H9 (cell line): ENCODE results near the gene MICAL3. TPM values are rescaled to one million over a fixed set of nuclear protein-coding genes. Genes with fewer than 3 reads are reported as not detected.

Experiments
- DNase-seq: peaks from one replicate; pipeline ENCODE4 v3.0.0-alpha.2; 2017
- H2AFZ ChIP-seq: one replicate; pipeline ENCODE4 v1.6.1; 2013; ENCODE audit warnings: mild to moderate bottlenecking, low read length, control low read depth, moderate library complexity
- H2AK5ac ChIP-seq: 2 replicates; pipeline ENCODE4 v1.6.1; 2013; ENCODE audit warnings: low read length, control low read depth, mixed read lengths; ENCODE audit not compliant: insufficient read length
- H2BK120ac ChIP-seq: one replicate; pipeline ENCODE4 v1.6.1; 2013; ENCODE audit warnings: low read depth, mild to moderate bottlenecking, low read length, control low read depth, inconsistent platforms; ENCODE audit not compliant: poor library complexity, severe bottlenecking
- H2BK12ac ChIP-seq: 2 replicates; pipeline ENCODE4 v1.6.1; 2013; ENCODE audit warnings: low read length, control low read depth, mixed read lengths, low read depth; ENCODE audit not compliant: insufficient read length
- H2BK15ac ChIP-seq: 2 replicates; pipeline ENCODE4 v1.6.1; 2013; ENCODE audit warnings: low read depth, low read length, control low read depth
- H2BK20ac ChIP-seq: one replicate; pipeline ENCODE4 v1.6.1; 2013; ENCODE audit warnings: low read depth, mild to moderate bottlenecking, low read length, control low read depth, inconsistent platforms; ENCODE audit not compliant: poor library complexity, severe bottlenecking
- H2BK5ac ChIP-seq: 2 replicates; pipeline ENCODE4 v1.6.1; 2013; ENCODE audit warnings: low read length, control low read depth, mixed read lengths; ENCODE audit not compliant: insufficient read length
- H3K14ac ChIP-seq: 2 replicates; pipeline ENCODE4 v1.6.1; 2013; ENCODE audit warnings: low read length, control low read depth; ENCODE audit not compliant: insufficient read depth
- H3K18ac ChIP-seq: 2 replicates; pipeline ENCODE4 v1.6.1; 2013; ENCODE audit warnings: low read depth, mild to moderate bottlenecking, mixed read lengths, low read length, control low read depth; ENCODE audit not compliant: insufficient read length
- H3K23ac ChIP-seq: 2 replicates; pipeline ENCODE4 v1.6.1; 2013; ENCODE audit warnings: low read length, control low read depth, mixed read lengths, low read depth; ENCODE audit not compliant: insufficient read length
- H3K23me2 ChIP-seq: 2 replicates; pipeline ENCODE4 v1.6.1; 2013; ENCODE audit warnings: low read depth, mild to moderate bottlenecking, mixed read lengths, low read length, control low read depth; ENCODE audit not compliant: insufficient read length, poor library complexity, severe bottlenecking
- H3K27ac ChIP-seq: 2 replicates; pipeline ENCODE4 v1.5.1; 2013; ENCODE audit warnings: low read length, control low read depth, mixed read lengths, low read depth; ENCODE audit not compliant: insufficient read length
- H3K27me3 ChIP-seq: 2 replicates; pipeline ENCODE4 v1.6.1; 2013; ENCODE audit warnings: low read length, control low read depth, inconsistent platforms; ENCODE audit not compliant: insufficient read depth
- H3K4ac ChIP-seq: 2 replicates; pipeline ENCODE4 v1.6.1; 2013; ENCODE audit warnings: low read depth, mild to moderate bottlenecking, control low read depth, inconsistent platforms, low read length, moderate library complexity
- H3K4me1 ChIP-seq: 2 replicates; pipeline ENCODE4 v1.6.1; 2013; ENCODE audit warnings: low read length, control low read depth, inconsistent platforms; ENCODE audit not compliant: insufficient read depth
- H3K4me2 ChIP-seq: 2 replicates; pipeline ENCODE4 v1.6.1; 2013; ENCODE audit warnings: low read length, control low read depth, mixed read lengths; ENCODE audit not compliant: insufficient read length, insufficient read depth
- H3K56ac ChIP-seq: 2 replicates; pipeline ENCODE4 v1.6.1; 2013; ENCODE audit warnings: low read depth, mild to moderate bottlenecking, mixed read lengths, low read length, control low read depth; ENCODE audit not compliant: insufficient read length
- H3K79me1 ChIP-seq: 2 replicates; pipeline ENCODE4 v1.6.1; 2013; ENCODE audit warnings: low read depth, mild to moderate bottlenecking, moderate library complexity, low read length, control low read depth, inconsistent platforms; ENCODE audit not compliant: insufficient read depth, poor library complexity, severe bottlenecking
- H3K79me2 ChIP-seq: 2 replicates; pipeline ENCODE4 v1.6.1; 2013; ENCODE audit warnings: low read length, control low read depth, inconsistent platforms; ENCODE audit not compliant: insufficient read depth
- H3K9ac ChIP-seq: 2 replicates; pipeline ENCODE4 v1.6.1; 2013; ENCODE audit warnings: low read length, control low read depth, mixed read lengths; ENCODE audit not compliant: insufficient read length; ENCODE audit errors: extremely low read depth
- H3K9me3 ChIP-seq: one replicate; pipeline ENCODE4 v1.6.1; 2013; ENCODE audit warnings: low read depth, low read length, inconsistent platforms; ENCODE audit not compliant: control insufficient read depth
- H3T11ph ChIP-seq: one replicate; pipeline ENCODE4 v1.6.1; 2013; ENCODE audit warnings: mild to moderate bottlenecking, low read length, control low read depth, inconsistent platforms
- H4K20me1 ChIP-seq: one replicate; pipeline ENCODE4 v1.6.1; 2013; ENCODE audit not compliant: control insufficient read depth, insufficient read length, insufficient read depth
- H4K5ac ChIP-seq: 2 replicates; pipeline ENCODE4 v1.6.1; 2013; ENCODE audit warnings: low read depth, mild to moderate bottlenecking, mixed read lengths, low read length, control low read depth; ENCODE audit not compliant: insufficient read length
- H4K8ac ChIP-seq: replicated peaks from 2 replicates; pipeline ENCODE4 v1.6.1; 2013; ENCODE audit warnings: low read length, control low read depth, mixed read lengths, low read depth; ENCODE audit not compliant: insufficient read length
- H4K91ac ChIP-seq: 2 replicates; pipeline ENCODE4 v1.6.1; 2013; ENCODE audit warnings: low read depth, mild to moderate bottlenecking, moderate library complexity, mixed read lengths, low read length, control low read depth; ENCODE audit not compliant: insufficient read length
- H3K27ac Mint-ChIP-seq, 3 experiments: 2 replicates in 2 of 3; 3 replicates in 1 of 3; pipeline ENCODE4 v1.8.0; 2020 to 2021; ENCODE audit warnings: mixed read lengths in 3 of 3, mild to moderate bottlenecking in 1 of 3, moderate library complexity in 1 of 3
- H3K27me3 Mint-ChIP-seq: 2 replicates; pipeline ENCODE4 v1.8.0; 2021; ENCODE audit warnings: low read depth, mild to moderate bottlenecking, moderate library complexity, mixed read lengths
- H3K36me3 Mint-ChIP-seq, 3 experiments: 2 replicates in 2 of 3; 3 replicates in 1 of 3; pipeline ENCODE4 v1.8.0; 2020 to 2021; ENCODE audit warnings: low read depth in 3 of 3, mixed read lengths in 3 of 3; ENCODE audit not compliant: insufficient read depth in 1 of 3
- H3K4me1 Mint-ChIP-seq, 2 experiments: 2 replicates each; pipeline ENCODE4 v1.8.0; 2020; ENCODE audit warnings: mixed read lengths in 2 of 2
- H3K4me3 Mint-ChIP-seq, 2 experiments: 2 replicates in 1 of 2; 3 replicates in 1 of 2; pipeline ENCODE4 v1.8.0; 2020 to 2021; ENCODE audit warnings: mild to moderate bottlenecking in 2 of 2, mixed read lengths in 2 of 2, moderate library complexity in 1 of 2
- H3K9me3 Mint-ChIP-seq, 2 experiments: 2 replicates in 1 of 2; 3 replicates in 1 of 2; pipeline ENCODE4 v1.8.0; 2020; ENCODE audit warnings: mild to moderate bottlenecking in 2 of 2, mixed read lengths in 2 of 2, moderate library complexity in 1 of 2
- WGBS: extraction: QIAGEN DNeasy Blood & Tissue Kit; methylation state at CpG from one replicate; pipeline ENCODE4 v1.1.7; 2013; ENCODE audit warnings: missing lambda C conversion rate, low lambda C conversion rate, mixed read lengths; ENCODE audit not compliant: insufficient read length; ENCODE audit errors: extremely low coverage; 5-methylcytosine and 5-hydroxymethylcytosine counted together
- total RNA-seq: library from RNA; stranded (reverse); gene quantifications from 2 replicates; pipeline ENCODE4 v1.2.1, GENCODE V29; 2021
- TF ChIP-seq, protein P1 (sequence below): fragments of 200-600 bp; sonication (generic); conservative IDR thresholded peaks from 3 replicates; pipeline ENCODE4 v1.8.0; 2021; ENCODE audit warnings: antibody characterized with exemption, mild to moderate bottlenecking

MICAL3 gene
- total RNA-seq, 1 experiment from 2014 or later = 50.2 TPM

DNA sequence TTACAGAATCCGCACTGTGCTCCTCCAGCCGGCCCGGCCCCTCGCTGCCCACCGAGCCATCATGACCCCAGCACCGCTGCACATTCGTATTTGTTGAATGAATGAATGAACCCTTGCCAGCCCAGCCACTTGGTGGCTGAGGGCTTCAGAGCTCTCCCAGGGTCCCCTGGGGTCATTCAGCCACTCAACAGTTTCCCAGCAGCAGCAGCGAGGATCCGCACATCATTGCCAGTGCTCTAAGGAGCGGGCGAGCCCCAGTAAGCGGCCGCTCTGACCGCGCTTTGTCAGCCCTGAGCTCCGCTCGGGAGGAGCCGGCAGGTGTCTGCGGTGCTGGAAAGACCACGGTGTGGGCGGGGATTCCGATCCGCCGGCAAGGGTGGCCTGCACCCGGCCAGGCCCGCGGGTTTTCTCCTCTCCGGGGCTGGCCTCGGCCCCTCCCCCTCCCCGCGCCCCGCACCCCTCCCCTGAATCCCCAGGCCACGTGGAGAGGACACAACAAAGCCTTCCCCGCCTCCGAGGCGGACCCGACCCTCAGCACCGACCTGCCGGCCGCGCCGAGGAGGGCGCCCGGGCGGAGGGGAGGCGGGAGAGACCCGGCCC is 250.7 kb downstream of the MICAL3 start:
- no peaks in the 10 kb centered on the region for H3K9me3 ChIP-seq
- H2AFZ ChIP-seq = no peak overlapping the region
- H2BK20ac ChIP-seq = no peak overlapping the region
- H3K56ac ChIP-seq = no peak overlapping the region
- no peaks in the 10 kb centered on the region for H4K20me1 ChIP-seq
- no CpG with 5 or more reads among the region's 47 CpGs for WGBS
- H3K79me2 ChIP-seq = peaks cover 2% of the 10 kb centered on the region; the same call in 1 of the 2 replicates
- Mint-ChIP-seq H3K36me3 (peaks cover 0 to 4% (median 1%) of the 10 kb centered on the region in 3 experiments; a peak in 2 of 7 replicates), H3K27me3 (peaks cover 33% of the 10 kb centered on the region), H3K27ac (peak overlapping the region in 2 of 3 experiments; percentile 55 to 70; a peak in 1 of 7 replicates), H3K4me1 (peaks cover 19 to 21% of the 10 kb centered on the region in 2 experiments), H3K9me3 (no peaks in the 10 kb centered on the region; a peak in 2 of 5 replicates), H3K4me3 (peak overlapping the region; percentile 72 to 84)
- H3K4ac ChIP-seq = no peak overlapping the region
- no peak overlapping the region for H3K23ac ChIP-seq
- no peak overlapping the region for H3K9ac ChIP-seq
- TF ChIP-seq, protein P1, sequence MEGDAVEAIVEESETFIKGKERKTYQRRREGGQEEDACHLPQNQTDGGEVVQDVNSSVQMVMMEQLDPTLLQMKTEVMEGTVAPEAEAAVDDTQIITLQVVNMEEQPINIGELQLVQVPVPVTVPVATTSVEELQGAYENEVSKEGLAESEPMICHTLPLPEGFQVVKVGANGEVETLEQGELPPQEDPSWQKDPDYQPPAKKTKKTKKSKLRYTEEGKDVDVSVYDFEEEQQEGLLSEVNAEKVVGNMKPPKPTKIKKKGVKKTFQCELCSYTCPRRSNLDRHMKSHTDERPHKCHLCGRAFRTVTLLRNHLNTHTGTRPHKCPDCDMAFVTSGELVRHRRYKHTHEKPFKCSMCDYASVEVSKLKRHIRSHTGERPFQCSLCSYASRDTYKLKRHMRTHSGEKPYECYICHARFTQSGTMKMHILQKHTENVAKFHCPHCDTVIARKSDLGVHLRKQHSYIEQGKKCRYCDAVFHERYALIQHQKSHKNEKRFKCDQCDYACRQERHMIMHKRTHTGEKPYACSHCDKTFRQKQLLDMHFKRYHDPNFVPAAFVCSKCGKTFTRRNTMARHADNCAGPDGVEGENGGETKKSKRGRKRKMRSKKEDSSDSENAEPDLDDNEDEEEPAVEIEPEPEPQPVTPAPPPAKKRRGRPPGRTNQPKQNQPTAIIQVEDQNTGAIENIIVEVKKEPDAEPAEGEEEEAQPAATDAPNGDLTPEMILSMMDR = no peak
- no peaks in the 10 kb centered on the region for H3K27me3 ChIP-seq
- no peak overlapping the region for H4K5ac ChIP-seq
- peak; percentile 78 for DNase-seq
- no peak overlapping the region for H4K8ac ChIP-seq
- no peak overlapping the region for H2BK12ac ChIP-seq
- H3K4me2 ChIP-seq = peak overlapping the region; percentile 50
- H3T11ph ChIP-seq = no peak overlapping the region
- H3K4me1 ChIP-seq = peaks cover 5% of the 10 kb centered on the region; the same call in 1 of the 2 replicates
- no peak overlapping the region for H3K18ac ChIP-seq
- no peak overlapping the region for H4K91ac ChIP-seq
- no peak overlapping the region for H2BK5ac ChIP-seq
- H3K14ac ChIP-seq = peak overlapping the region; percentile 96
- peaks cover 11% of the 10 kb centered on the region for H3K23me2 ChIP-seq
- H3K79me1 ChIP-seq = no peaks in the 10 kb centered on the region
- H3K27ac ChIP-seq = no peak overlapping the region
- H2AK5ac ChIP-seq = no peak overlapping the region
- H2BK15ac ChIP-seq = no peak overlapping the region
- H2BK120ac ChIP-seq = no peak overlapping the region
